GM18519 (cell line): ENCODE data around the gene GALNT10.
"Not testable (repeated sequence)": the region's sequence is repeated elsewhere in the genome, so short reads cannot be mapped to it uniquely, and the experiment has no call there.

Source experiments
- ATAC-seq: cut with Tn5 transposase; IDR thresholded peaks from one replicate; pipeline ENCODE4 v1.9.1; 2021; ENCODE audit warnings: mild to moderate bottlenecking, moderate library complexity; ENCODE audit not compliant: unreplicated experiment, low FRiP score

Gene GALNT10

DNA sequence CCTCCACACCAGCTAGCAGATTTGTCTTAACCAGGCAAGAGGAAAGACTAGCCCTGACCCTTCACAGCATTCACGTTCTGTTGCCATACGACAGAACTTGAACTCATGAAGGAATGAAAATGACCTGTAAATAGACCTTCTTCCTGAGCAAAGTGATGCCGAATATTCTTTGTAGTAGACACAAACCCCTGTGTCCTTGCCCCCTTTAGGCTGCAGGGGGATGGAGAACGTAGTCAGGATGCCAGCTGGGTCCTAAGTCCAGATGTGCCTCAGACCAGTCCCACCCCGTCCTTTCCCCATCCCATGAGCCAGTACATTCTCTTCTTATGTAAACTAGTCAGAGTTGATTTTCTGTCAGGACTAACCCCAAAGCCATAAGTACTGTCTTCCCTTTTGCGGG, 151.1 kb downstream of the GALNT10 start:
- ATAC-seq: no peak

- ATAC-seq: no peak
These were observed 151.7 kb downstream of the GALNT10 start for GRCh38 chr5:154342211-154342610.

DNA sequence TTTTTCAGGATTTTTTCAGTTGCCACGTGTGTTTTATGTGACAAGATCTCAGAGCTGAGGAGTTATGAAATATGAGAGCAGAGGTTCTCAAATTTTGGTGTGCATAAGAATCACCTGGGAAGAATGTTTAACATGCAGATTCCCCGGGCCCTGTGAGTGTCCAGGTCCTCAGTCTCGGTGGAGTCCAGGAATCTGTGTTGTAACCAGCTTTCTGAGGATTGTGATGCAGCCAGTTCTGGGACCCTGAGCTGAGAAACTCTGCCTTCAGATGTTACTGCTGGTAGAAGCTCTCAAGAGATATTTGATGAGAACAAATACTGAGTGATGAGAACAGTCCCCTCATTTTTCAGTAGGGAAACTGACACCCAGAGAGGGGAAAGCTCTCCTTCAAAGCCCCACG, 152.4 kb downstream of the GALNT10 start:
- no peak for ATAC-seq

DNA sequence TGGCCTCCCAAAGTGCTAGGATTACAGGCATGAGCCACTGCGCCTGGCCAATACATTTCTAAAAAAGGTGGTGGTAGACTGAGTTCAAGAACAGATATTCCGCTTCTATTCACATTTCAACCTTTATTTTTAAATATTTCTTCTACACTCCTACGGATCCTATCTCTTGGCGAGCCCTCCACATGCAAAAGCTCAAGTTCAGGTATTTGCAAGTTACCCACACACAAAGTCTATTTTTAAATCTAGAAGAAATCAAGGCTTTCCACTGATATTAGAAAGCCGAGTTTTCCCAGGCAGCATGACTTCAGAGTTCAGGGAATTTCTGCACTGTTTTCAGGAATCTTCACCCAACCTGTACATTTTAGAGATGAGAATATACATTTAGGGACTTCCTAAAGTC, 153.9 kb downstream of the GALNT10 start:
- ATAC-seq: no peak

GRCh38 chr5:154345255-154345952, 154.9 kb downstream of the GALNT10 start:
- ATAC-seq: peak; percentile 85

DNA sequence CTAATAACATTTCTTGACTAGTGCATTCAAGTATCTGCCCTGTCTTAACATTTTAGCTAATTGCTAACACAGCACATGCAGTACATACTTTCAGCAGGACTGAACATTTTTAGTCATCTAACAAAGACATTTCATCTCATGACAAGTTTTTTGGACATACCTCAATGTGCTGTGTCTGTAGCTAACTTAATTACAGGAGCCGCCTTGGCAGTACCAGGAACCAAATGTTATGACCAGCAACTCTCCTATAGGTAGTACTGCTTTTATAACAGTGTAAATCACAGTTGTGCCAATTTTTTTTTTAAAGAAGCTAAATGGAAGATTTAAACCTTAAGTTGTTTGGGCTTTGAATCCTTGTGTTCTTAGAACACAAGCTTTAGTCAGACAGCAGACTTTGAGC, 155.9 kb downstream of the GALNT10 start:
- ATAC-seq: no peak

GRCh38 chr5:154349626-154350264, 159.2 kb downstream of the GALNT10 start:
- no peak for ATAC-seq

DNA sequence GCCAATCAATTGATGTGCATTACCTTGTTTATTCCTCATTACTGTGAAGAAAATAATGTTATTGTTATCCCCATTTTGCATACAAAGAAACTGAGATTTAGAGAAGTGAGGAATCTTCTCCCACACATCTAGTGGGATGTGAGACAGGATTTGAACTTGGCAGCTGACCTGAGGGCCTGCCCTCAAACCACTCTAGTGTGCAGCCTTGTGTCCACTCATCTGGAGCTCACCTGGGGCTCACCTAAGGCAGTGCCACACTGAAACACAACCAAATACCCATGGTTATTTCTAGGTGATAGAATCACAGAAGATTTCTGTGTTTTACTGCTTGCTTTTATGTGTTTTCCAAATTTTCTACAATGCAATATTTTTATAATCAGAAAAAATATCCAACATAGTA, 160.6 kb downstream of the GALNT10 start:
- ATAC-seq: no peak

DNA sequence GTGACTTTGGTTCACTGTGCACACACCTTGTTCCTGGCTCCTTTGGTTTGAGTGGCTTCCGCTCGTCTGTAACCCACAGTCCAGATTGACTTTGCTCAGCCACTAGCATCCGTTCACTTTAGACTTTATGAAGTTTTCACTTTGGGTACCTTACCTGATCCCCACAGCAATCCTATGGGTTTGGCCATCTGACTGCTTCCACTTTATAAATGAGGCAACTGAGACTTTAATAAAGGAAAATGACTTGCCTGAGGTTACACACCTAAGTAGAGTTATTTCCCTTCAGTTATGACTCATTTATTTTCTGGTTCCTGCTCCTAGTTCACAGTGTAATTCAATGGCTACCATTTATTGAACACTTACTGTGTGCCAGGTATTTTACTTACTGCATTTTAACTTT, 161.0 kb downstream of the GALNT10 start:
- peak; percentile 80 for ATAC-seq

DNA sequence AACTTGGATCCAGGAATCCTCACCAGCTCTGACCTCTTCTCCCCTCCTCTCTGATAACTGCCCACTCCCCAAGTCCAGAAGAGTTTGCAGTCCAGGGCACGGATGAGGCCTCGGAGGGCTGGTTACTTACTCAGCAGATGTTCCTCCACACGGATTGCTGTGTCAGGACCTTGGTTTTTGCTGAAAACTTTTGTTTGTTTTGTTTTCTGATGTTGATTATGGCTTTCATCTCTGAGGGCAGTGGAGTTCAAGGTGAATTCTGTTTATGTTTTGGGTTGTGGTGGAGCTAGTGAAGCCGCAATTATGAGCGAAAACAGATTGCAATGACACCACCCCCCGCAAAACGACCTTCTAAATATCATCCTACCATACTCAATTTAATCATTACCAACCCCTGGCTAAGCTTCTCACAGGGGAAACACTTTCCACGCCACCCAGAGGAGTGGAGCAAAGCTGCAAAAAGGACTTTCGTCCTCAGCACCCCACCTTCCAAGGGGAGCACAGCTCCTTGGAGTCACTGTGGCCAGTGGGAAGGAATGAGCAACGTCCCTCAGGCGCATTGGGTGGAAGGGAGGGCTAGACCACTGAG, 162.5 kb downstream of the GALNT10 start:
- no peak for ATAC-seq

DNA sequence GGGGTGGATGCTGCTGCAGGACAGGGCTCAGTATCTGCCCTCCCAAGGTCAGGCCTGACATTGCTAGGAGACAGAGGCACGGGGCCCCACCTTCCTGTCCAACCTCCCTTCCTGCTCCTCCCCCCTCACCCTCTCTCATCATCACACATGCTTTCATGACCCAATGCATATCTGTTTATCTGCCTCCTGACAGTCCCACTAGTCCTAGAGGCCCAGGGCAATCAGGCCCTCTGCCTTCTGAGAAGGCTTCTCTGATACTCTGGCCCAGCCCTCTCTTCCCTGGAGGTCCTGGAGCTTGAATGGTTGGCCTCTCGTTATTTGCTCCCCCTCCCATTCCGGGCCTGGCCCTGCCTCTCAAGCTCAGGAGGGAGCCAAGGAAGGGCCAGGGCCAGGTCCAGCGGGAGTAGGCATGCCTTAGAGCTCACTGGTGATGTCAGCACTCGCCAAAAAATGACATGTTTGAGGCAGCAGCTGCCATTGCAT, 164.6 kb downstream of the GALNT10 start:
- no peak for ATAC-seq

- no peak for ATAC-seq
These were observed 165.6 kb downstream of the GALNT10 start for GRCh38 chr5:154356020-154356655.

DNA sequence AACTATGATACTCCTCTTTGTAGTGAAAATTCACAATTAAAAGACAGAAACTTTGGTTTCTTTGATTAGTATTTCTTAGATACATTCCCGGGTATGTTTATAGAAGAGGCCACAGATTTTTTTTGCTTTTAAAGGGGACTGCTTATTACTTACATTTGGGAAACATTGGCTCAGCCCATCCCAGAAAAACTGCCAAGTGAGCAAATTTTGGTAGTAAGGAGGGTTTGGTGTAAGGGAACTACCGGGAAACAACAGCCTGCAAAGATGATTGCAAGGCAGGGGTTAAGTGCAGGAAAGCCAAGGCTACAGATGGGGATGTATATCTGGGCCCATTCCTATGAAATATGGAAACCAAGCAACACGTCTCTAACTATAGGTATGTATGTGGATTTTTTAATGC, 166.4 kb downstream of the GALNT10 start:
- no peak for ATAC-seq

GRCh38 chr5:154358516-154359220, 168.1 kb downstream of the GALNT10 start:
- no peak for ATAC-seq

- no peak for ATAC-seq
These were observed 168.7 kb downstream of the GALNT10 start for GRCh38 chr5:154359221-154359573.

DNA sequence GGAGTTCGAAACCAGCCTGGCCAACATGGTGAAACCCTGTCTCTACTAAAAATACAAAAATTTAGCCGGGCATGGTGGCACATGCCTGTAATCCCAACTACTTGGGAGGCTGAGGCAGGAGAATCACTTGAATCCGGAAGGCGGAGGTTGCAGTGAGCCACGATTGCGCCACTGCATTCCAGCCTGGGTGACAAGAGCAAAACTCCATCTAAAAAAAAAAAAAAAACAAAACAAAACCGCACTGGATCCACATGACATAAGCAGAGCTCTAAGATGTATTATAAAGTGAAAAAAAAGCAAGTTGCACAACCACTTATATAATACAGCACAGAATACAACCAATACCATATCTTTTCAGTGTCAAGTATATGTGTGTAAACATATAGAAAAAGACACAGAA, 169.7 kb downstream of the GALNT10 start:
- not testable (repeated sequence) for ATAC-seq

GRCh38 chr5:154363411-154363810, 172.9 kb downstream of the GALNT10 start:
- no peak for ATAC-seq

DNA sequence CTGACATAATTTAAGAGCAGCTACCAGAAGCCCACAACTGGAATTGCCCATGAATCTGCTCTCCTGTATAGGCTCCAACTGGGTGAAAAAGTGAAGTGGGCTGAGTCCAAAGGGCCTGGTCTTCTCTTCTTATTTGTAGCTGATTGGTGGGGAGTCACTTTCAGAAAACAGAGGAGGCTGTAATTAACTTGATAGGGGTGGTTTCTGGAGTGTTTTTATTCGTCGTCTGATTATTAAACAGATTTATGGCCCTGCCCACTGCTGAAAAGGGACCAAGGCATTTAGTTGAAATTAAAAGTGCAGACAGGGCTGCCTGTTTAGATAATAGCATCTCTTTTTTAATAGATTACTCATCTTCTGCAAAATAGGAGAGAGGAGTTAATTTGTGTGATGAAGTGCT, 174.2 kb downstream of the GALNT10 start:
- ATAC-seq: no peak

DNA sequence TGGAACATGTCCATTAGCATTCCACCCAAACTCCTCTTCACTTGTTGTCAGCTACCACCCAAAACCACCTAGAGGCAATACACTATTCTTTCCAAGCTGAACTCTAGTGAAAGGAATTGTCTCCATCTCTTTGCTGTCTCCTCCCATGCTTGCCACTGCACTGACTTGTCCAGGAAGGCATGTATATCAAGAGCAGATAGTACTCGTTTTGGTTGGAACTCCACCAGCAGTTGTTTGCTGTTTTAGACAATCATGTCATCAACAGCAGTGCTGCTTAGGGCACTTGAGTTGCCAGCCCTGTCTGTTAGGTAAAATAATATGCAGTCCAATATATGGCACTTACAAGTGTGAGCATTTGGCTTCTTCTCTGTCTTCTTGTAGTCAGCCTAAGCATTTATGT, 175.3 kb downstream of the GALNT10 start:
- ATAC-seq: no peak

GRCh38 chr5:154366353-154366752, 175.8 kb downstream of the GALNT10 start:
- no peak for ATAC-seq

DNA sequence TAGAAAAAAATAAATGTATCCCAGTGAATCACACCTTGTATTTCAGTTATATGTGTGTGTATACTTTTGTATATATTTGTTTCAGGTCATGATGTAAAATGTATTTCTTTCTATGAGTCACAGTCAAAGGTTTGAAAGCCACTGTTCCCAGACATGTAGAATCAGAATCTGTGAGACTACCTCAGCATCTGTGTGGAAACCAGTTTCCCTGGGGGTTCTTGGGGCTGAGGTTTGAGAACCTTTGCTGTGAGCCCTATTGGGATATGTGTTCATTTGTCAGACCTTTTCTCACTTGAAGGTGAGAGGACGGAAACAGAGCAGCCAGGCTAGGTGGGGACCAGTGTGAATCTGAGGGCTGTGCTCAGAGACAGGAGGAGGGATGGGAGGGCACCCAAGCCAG, 176.6 kb downstream of the GALNT10 start:
- no peak for ATAC-seq
